Tibial artery (tissue), 4 donors: ENCODE results near the gene PPP2R5B.

ENCODE experiments used
- DNase-seq, 2 donors: peaks; one replicate each; pipeline ENCODE4 v3.0.0-alpha.2; 2019
- H3K27ac ChIP-seq, 2 donors: fragments of 200-600 bp; sonication (generic) in 1 of 2; 1 replicate in 1 of 2; 2 replicates in 1 of 2; pipeline ENCODE4 v1.5.1; 2018 to 2019; ENCODE audit warnings: mild to moderate bottlenecking in 1 of 2
- H3K27me3 ChIP-seq, 2 donors: fragments of 200-600 bp; sonication (generic) in 1 of 2; one replicate each; pipeline versions ENCODE4 v1.5.1 to v1.6.0; 2016 to 2019
- H3K36me3 ChIP-seq, 3 donors: fragments of 200-600 bp; sonication (generic) in 2 of 3; one replicate each; pipeline ENCODE4 v1.5.1; 2016 to 2019; ENCODE audit warnings: mild to moderate bottlenecking in 2 of 3
- H3K4me1 ChIP-seq, 4 donors: fragments of 200-600 bp; sonication (generic) in 2 of 4; 1 replicate in 3 of 4; 2 replicates in 1 of 4; pipeline ENCODE4 v1.5.1; 2016 to 2019
- H3K4me3 ChIP-seq, 2 donors: fragments of 200-600 bp; sonication (generic) in 1 of 2; 1 replicate in 1 of 2; 2 replicates in 1 of 2; pipeline ENCODE4 v1.5.1; 2018 to 2019; ENCODE audit warnings: mild to moderate bottlenecking in 2 of 2
- H3K9me3 ChIP-seq, 3 donors: fragments of 200-600 bp; sonication (generic) in 1 of 3; one replicate each; pipeline ENCODE4 v1.5.1; 2016 to 2019
- CTCF ChIP-seq, 2 experiments: fragments of 200-600 bp in 1 of 2; fragments of 450-650 bp in 1 of 2; IDR thresholded peaks; one replicate each; pipeline ENCODE4 v1.5.1; 2017 to 2019; ENCODE audit warnings: antibody characterized with exemption in 2 of 2, mild to moderate bottlenecking in 1 of 2, moderate library complexity in 1 of 2
- intact Hi-C: fragments of 100-400 bp; cut with DNase I; formaldehyde crosslinking; loops from one replicate; pipeline ENCODE4 v1.15.0; 2023; ENCODE audit warnings: low total_unique reads

PPP2R5B gene

GRCh38 chr11:64894070-64894811 is 30.2 kb upstream of the PPP2R5B start:
- H3K4me3 ChIP-seq, result no peak overlapping the region
- intact Hi-C loops, result loop anchor here (2.0 to 5.0 kb wide), 2 partner anchors 47 to 107 kb away; no protein-coding TSS in a partner anchor
- peak; percentile 74 to 87 for DNase-seq

GRCh38 chr11:64894812-64895452 is 29.6 kb upstream of the PPP2R5B start:
- Histone ChIP-seq H3K36me3 (peaks cover 5 to 55% (median 46%) of the 10 kb centered on the region in 3 donors), H3K4me3 (no peak overlapping the region), H3K27me3 (no peaks in the 10 kb centered on the region), H3K27ac (no peak overlapping the region), H3K4me1 (no peaks in the 10 kb centered on the region), H3K9me3 (no peaks in the 10 kb centered on the region)
- no peak for DNase-seq
- intact Hi-C loops, result loop anchor here (2.0 to 5.0 kb wide), 2 partner anchors 48 to 108 kb away; no protein-coding TSS in a partner anchor
- TF ChIP-seq CTCF (IDR thresholded peaks at IDR 0.05), result no peak

More at GRCh38 chr11:64894070-64894811, 30.2 kb upstream of the PPP2R5B start:
- no peaks in the 10 kb centered on the region for H3K27me3 ChIP-seq
- H3K9me3 ChIP-seq, result no peaks in the 10 kb centered on the region
- TF ChIP-seq CTCF (IDR thresholded peaks at IDR 0.05), result peak; percentile 82 to 91
- H3K36me3 ChIP-seq, result peaks cover 5 to 48% (median 42%) of the 10 kb centered on the region in 3 donors
- H3K4me1 ChIP-seq, result no peaks in the 10 kb centered on the region
- H3K27ac ChIP-seq, result no peak overlapping the region

GRCh38 chr11:64896448-64897022 is 28.0 kb upstream of the PPP2R5B start:
- peaks cover 19 to 71% (median 62%) of the 10 kb centered on the region in 3 donors for H3K36me3 ChIP-seq
- TF ChIP-seq CTCF (IDR thresholded peaks at IDR 0.05), result no peak

DNA sequence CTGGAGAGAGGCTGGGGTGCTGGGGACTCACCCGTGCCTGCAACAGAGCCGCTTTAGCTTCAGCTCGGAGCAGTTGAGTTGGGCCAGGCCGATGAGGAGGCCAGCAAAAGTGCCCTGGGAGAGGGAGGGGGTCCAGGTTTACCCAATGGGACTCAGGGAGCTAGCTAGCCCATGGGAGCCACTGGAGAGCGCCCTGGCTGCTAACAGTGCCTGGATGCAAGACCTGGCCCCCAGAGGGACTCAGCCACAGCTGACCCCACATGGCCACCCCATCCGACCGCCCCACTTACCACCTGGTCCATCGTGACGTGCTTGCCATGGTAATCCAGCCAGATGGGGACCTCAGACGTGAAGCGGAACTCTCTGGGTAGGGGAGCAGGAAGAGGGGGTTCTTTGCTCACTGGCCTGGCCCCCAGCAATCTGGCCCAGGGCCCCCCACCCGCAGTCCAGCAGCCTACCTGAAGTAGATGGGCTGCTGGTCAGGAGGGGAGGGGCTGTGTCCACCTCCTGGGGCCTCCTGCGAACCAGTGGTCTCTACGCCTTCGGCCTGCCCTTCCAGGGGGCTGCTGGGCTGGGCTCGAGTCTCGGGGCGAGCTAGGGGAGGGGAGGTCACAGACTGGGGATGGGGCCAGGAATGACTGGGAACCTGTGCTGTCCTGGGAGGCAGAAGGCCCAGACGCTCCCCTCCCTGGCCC is 27.0 kb upstream of the PPP2R5B start:
- DNase-seq, result no peak
- Histone ChIP-seq H3K4me1 (no peaks in the 10 kb centered on the region), H3K27me3 (no peaks in the 10 kb centered on the region), H3K36me3 (peaks cover 28 to 81% (median 72%) of the 10 kb centered on the region in 3 donors), H3K9me3 (no peaks in the 10 kb centered on the region), H3K27ac (no peak overlapping the region), H3K4me3 (no peak overlapping the region)
- no peak for TF ChIP-seq CTCF (IDR thresholded peaks at IDR 0.05)
- intact Hi-C loops, result no loop called here

More at GRCh38 chr11:64896448-64897022, 28.0 kb upstream of the PPP2R5B start:
- Histone ChIP-seq H3K4me1 (no peaks in the 10 kb centered on the region), H3K9me3 (no peaks in the 10 kb centered on the region), H3K27me3 (no peaks in the 10 kb centered on the region), H3K27ac (no peak overlapping the region), H3K4me3 (no peak overlapping the region)
- no peak for DNase-seq
- intact Hi-C loops, result no loop called here

DNA sequence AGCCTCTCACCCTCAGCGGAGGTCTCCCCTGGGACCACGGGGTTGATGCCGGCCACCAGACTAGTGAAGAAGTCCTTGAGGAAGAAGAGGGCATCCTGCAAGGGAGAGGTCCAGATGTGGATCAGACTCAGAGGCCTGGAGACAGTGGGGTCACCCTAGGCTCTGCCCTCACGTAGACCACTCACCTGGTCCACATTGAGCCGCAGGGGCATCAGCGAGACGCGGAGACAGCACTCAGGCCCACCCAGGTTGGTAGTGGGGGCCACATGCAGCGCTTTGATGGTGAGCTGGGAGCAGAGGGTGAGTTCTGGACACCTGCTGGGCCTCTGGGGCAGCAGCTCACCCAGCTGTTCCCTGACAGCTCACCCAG is 26.4 kb upstream of the PPP2R5B start:
- Histone ChIP-seq H3K4me1 (no peaks in the 10 kb centered on the region), H3K4me3 (no peak overlapping the region), H3K27me3 (no peaks in the 10 kb centered on the region), H3K36me3 (peaks cover 34 to 87% (median 77%) of the 10 kb centered on the region in 3 donors), H3K9me3 (no peaks in the 10 kb centered on the region), H3K27ac (no peak overlapping the region)
- DNase-seq, result no peak
- intact Hi-C loops, result no loop called here
- TF ChIP-seq CTCF (IDR thresholded peaks at IDR 0.05), result no peak
